GM11168 (cell line): ENCODE results near the gene ARF4.

ENCODE experiments used
- in situ Hi-C: fragments of 300-500 bp; cut with MboI; formaldehyde crosslinking; loops from one replicate; pipeline ENCODE4 v1.12.0; 2022; ENCODE audit warnings: low sequenced_read_pairs; ENCODE audit not compliant: unreplicated experiment

Gene ARF4

GRCh38 chr3:57582474-57583168 lies 14.5 kb downstream of the ARF4 start:
- in situ Hi-C loops, result no loop called here

- in situ Hi-C loops, result no loop called here
These were observed 19.3 kb downstream of the ARF4 start for GRCh38 chr3:57577801-57578200.

GRCh38 chr3:57575966-57576626 lies 21.0 kb downstream of the ARF4 start:
- in situ Hi-C loops, result no loop called here

DNA sequence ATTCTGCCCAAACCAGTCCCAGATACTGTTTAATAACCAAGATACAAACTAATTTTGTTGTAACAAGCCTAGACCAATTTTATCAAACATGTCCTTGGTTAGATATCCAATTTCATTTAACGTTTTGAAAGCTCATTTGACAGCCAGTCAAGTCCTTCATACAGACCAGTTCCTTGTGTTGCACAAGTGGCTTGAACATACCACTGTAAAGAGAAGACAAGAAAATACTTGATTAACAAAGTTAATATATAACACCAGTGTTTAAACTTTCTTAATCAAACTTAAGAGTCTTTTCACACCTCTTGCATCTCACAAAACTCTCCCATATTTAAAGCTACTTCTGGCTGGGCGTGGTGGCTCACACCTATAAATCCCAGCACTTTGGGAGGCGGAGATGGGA lies 25.0 kb downstream of the ARF4 start:
- in situ Hi-C loops, result no loop called here

GRCh38 chr3:57570878-57571277 lies 26.3 kb downstream of the ARF4 start:
- in situ Hi-C loops, result no loop called here

- in situ Hi-C loops, result no loop called here
These were observed 27.2 kb downstream of the ARF4 start for GRCh38 chr3:57569859-57570450.

DNA sequence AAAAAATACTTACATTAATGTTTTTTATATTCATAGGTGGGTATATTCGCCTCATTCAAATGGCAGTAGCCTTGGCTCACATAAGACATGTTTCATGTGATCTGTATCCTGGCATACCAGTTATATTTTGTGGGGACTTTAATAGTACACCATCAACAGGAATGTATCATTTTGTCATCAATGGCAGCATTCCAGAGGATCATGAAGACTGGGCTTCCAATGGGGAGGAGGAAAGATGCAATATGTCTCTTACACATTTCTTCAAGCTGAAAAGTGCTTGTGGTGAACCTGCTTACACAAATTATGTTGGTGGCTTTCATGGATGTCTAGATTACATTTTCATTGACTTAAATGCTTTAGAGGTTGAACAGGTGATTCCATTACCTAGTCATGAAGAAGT lies 37.6 kb downstream of the ARF4 start:
- in situ Hi-C loops, result no loop called here

GRCh38 chr3:57557085-57557537 lies 40.0 kb downstream of the ARF4 start:
- in situ Hi-C loops, result no loop called here

DNA sequence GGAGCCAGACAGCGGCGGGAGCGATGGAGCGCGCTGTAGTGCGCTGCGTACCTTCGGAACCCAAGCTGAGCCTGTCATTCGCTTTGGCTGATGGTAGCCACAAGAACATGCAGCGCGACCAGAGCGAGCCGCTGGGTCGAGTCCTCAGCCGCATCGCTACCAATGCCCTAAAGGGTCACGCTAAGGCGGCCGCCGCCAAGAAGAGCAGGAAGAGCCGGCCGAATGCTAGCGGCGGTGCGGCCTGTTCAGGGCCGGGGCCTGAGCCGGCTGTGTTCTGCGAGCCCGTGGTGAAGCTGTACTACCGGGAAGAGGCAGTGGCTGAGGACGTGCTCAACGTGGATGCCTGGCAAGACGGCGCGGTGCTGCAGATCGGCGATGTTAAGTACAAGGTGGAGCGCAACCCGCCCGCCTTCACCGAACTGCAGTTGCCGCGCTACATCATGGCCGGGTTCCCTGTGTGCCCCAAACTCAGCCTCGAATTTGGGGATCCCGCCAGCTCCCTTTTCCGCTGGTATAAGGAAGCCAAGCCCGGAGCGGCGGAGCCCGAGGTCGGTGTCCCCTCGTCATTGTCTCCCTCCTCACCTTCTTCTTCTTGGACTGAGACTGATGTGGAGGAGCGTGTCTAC lies 40.6 kb downstream of the ARF4 start:
- in situ Hi-C loops, result no loop called here

- in situ Hi-C loops, result no loop called here
These were observed 41.2 kb downstream of the ARF4 start, which contains the start of gene PDE12 for GRCh38 chr3:57555738-57556458. TSS of gene PDE12 (plus strand) at chr3:57556274. CDS start at chr3:57556380, 106 bp downstream.

DNA sequence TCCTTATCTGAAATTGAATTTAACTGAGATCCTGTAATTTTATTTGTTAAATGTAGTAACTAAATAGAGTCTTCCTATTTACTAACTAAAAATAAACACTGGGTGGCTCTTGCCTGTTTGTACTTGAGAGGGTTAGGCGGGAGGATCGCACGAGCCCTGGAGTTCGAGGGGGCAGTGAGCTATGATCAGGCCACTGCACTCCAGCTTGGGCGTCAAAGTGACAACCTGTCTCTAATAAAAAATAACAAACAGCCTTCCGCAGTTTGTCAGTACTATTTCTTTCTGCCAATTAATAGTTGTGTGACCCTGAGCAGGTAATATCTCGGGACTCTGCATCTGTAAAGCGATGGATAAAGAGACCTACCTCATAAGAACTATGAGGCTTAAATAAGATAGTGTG lies 41.8 kb downstream of the ARF4 start:
- in situ Hi-C loops, result no loop called here

- in situ Hi-C loops, result no loop called here
These were observed 50.5 kb downstream of the ARF4 start for GRCh38 chr3:57546616-57547015.

DNA sequence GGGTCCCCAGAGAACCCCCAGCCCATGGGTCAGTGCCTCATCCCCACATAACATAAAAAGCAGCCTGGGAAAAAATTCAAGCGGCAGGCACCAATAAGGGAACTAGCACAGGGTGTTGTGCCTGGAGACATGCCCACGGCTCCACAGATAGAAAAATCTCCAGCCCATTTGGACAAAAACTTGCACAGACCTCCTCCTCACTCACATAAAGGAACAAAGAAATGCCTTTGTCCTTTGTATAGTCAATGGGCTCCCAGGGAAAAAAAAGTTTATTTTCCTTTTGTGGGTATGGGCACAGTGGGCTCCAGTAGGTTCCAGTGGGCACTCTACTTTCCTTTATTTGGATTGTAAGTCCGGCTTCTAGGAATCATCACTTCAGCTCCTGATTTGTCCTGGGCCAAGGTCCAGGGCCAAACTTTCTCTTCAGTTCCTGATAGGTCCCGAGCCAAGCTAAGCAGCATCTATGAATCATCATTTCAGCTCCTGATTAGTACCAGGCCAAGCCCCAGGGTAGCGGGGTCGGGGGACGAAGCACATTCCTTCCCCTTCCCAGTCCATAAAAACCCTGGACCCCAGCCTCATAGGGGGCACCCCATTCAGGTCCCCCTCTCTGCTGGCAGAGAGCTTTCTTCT lies 51.4 kb downstream of the ARF4 start:
- in situ Hi-C loops, result no loop called here

DNA sequence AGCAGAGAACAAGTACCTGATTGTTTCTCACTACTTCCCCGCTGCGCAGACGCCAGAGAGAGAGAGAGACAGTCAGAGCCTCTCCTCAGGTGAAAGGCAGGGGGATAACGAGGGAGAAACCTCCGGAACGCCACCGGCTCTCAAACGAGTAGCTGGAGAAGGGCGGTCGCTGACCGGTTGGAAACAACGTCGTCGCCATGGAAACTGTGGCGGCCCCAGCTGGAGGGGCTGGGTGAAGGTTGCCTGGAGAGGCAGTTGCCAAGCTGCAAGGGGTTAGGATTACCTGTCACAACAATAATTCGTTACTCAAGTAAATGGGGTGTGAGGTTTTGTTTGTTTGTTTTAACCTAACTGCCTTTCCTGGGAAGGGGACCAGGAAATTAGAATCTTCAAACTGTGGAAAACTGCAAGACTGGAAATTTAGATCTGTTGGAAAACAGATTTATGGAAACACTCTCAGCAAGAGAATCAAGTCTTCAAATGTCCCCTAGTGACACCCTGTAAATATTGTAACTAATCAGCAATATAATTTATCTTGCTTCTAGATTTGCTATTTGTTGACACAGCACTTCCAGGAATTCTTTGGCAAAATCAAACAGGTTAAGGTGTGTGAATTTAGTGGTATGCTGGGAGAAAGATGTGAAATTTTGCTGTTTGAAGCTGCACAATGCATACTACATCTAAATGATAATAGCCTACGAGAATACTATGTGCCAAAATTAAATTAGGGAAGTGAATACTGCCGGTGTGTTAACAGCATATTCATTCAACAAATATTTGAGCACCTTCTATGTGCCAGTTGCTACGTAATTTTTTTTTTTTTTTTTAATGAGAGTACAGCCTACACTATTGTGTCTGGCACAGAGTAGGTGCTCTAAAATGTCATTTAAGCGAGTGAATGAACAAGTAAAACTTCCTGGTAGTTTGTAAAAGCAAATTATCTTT lies 52.7 kb downstream of the ARF4 start, which contains the start of gene DNAH12:
DNAH12 (minus strand) TSS at position 164 of the 945 bp plus-strand sequence. CDS start 1,474 bp downstream, outside the sequence.
- in situ Hi-C loops, result no loop called here

DNA sequence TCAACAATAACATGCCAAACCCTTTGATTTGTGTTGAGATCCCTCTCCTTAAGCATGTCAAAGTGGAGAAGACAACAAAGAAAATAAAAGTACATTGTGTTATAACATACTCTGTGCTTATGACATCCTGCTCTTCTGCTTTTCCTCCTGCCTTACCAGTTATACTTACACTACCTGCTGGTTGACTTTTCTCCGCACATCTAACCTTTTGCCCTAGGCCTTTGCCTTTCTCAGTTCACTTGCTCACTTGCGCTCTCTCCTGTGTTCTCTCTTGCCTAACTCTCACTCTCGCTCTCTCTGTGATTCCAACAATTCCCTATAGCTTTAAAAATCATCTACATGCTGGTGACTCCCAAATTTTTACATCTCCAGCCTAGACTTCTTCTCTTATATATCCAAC lies 58.7 kb downstream of the ARF4 start:
- in situ Hi-C loops, result no loop called here

- in situ Hi-C loops, result no loop called here
These were observed 67.0 kb downstream of the ARF4 start for GRCh38 chr3:57530071-57530608.
